Mucosa of stomach (tissue), 1 donor: ENCODE results near the gene PRCC.

Experiments used
- H3K27me3 ChIP-seq: one replicate; pipeline ENCODE4 v1.7.0; 2013; ENCODE audit warnings: mild to moderate bottlenecking, low read length; ENCODE audit not compliant: control insufficient read depth, insufficient read depth
- H3K36me3 ChIP-seq: one replicate; pipeline ENCODE4 v1.7.0; 2013; ENCODE audit warnings: low read length; ENCODE audit not compliant: control insufficient read depth, insufficient read depth
- H3K4me1 ChIP-seq: one replicate; pipeline ENCODE4 v1.7.0; 2013; ENCODE audit warnings: mild to moderate bottlenecking, low read length; ENCODE audit not compliant: control insufficient read depth, insufficient read depth
- H3K4me3 ChIP-seq: one replicate; pipeline ENCODE4 v1.7.0; 2013; ENCODE audit warnings: low read length
- H3K9ac ChIP-seq: one replicate; pipeline ENCODE4 v1.7.0; 2013; ENCODE audit warnings: mild to moderate bottlenecking, low read length, moderate library complexity
- H3K9me3 ChIP-seq: one replicate; pipeline ENCODE4 v1.7.0; 2013; ENCODE audit warnings: mild to moderate bottlenecking, low read length, moderate library complexity; ENCODE audit not compliant: control insufficient read depth
- donor health status: Pancreatic carcinoma.

The PRCC gene

GRCh38 chr1:156746728-156747631 lies 20.4 kb upstream of the PRCC start:
- Histone ChIP-seq H3K9ac (peak overlapping the region; percentile 92), H3K4me3 (peak overlapping the region; percentile 82), H3K27me3 (no peaks in the 10 kb centered on the region), H3K36me3 (peaks cover 7% of the 10 kb centered on the region), H3K9me3 (no peaks in the 10 kb centered on the region), H3K4me1 (peaks cover 49% of the 10 kb centered on the region)

GRCh38 chr1:156747742-156748669 lies 19.3 kb upstream of the PRCC start:
- no peaks in the 10 kb centered on the region for H3K9me3 ChIP-seq
- H3K27me3 ChIP-seq = no peaks in the 10 kb centered on the region
- peak overlapping the region; percentile 39 for H3K4me3 ChIP-seq
- H3K4me1 ChIP-seq = peaks cover 49% of the 10 kb centered on the region
- H3K36me3 ChIP-seq = peaks cover 7% of the 10 kb centered on the region
- peak overlapping the region; percentile 92 for H3K9ac ChIP-seq

GRCh38 chr1:156748670-156749418 lies 18.5 kb upstream of the PRCC start:
- H3K9ac ChIP-seq = peak overlapping the region; percentile 92
- peaks cover 7% of the 10 kb centered on the region for H3K36me3 ChIP-seq
- H3K4me1 ChIP-seq = peaks cover 49% of the 10 kb centered on the region
- H3K27me3 ChIP-seq = no peaks in the 10 kb centered on the region
- peak overlapping the region; percentile 39 for H3K4me3 ChIP-seq
- no peaks in the 10 kb centered on the region for H3K9me3 ChIP-seq

GRCh38 chr1:156749419-156750118 lies 17.8 kb upstream of the PRCC start:
- H3K36me3 ChIP-seq = peaks cover 7% of the 10 kb centered on the region
- H3K9ac ChIP-seq = peak overlapping the region; percentile 92
- no peaks in the 10 kb centered on the region for H3K27me3 ChIP-seq
- H3K4me3 ChIP-seq = peak overlapping the region; percentile 39
- peaks cover 49% of the 10 kb centered on the region for H3K4me1 ChIP-seq
- H3K9me3 ChIP-seq = no peaks in the 10 kb centered on the region

GRCh38 chr1:156750191-156750672 lies 17.1 kb upstream of the PRCC start:
- Histone ChIP-seq H3K4me3 (peak overlapping the region; percentile 39), H3K36me3 (peaks cover under 1% of the 10 kb centered on the region), H3K9me3 (no peaks in the 10 kb centered on the region), H3K9ac (peak overlapping the region; percentile 92), H3K27me3 (no peaks in the 10 kb centered on the region), H3K4me1 (peaks cover 48% of the 10 kb centered on the region)

GRCh38 chr1:156750711-156751450 lies 16.5 kb upstream of the PRCC start:
- Histone ChIP-seq H3K36me3 (no peaks in the 10 kb centered on the region), H3K9ac (peak overlapping the region; percentile 92), H3K4me3 (peak overlapping the region; percentile 39), H3K4me1 (peaks cover 42% of the 10 kb centered on the region), H3K9me3 (no peaks in the 10 kb centered on the region), H3K27me3 (no peaks in the 10 kb centered on the region)

GRCh38 chr1:156751451-156751756 lies 15.9 kb upstream of the PRCC start, which contains the start of gene HDGF:
TSS of gene HDGF (minus strand) at chr1:156751675. CDS start at chr1:156751429, 246 bp downstream.
- peak within 1 kb of the TSS; percentile 61 for H3K4me3 ChIP-seq
- H3K9me3 ChIP-seq = no peaks in the 10 kb centered on the region
- H3K27me3 ChIP-seq = no peaks in the 10 kb centered on the region
- H3K9ac ChIP-seq = peak within 1 kb of the TSS; percentile 93
- H3K36me3 ChIP-seq = no peaks in the 10 kb centered on the region
- peaks cover 37% of the 10 kb centered on the region for H3K4me1 ChIP-seq

GRCh38 chr1:156751757-156752481 lies 15.4 kb upstream of the PRCC start:
- Histone ChIP-seq H3K4me3 (peak overlapping the region; percentile 61), H3K4me1 (peaks cover 33% of the 10 kb centered on the region)

GRCh38 chr1:156752843-156753482 lies 14.4 kb upstream of the PRCC start:
- H3K4me1 ChIP-seq = peaks cover 24% of the 10 kb centered on the region
- H3K4me3 ChIP-seq = no peak overlapping the region
- H3K9ac ChIP-seq = no peak overlapping the region

More at GRCh38 chr1:156751757-156752481, 15.4 kb upstream of the PRCC start:
- H3K27me3 ChIP-seq = no peaks in the 10 kb centered on the region
- H3K36me3 ChIP-seq = no peaks in the 10 kb centered on the region
- no peaks in the 10 kb centered on the region for H3K9me3 ChIP-seq
- H3K9ac ChIP-seq = peak overlapping the region; percentile 93

GRCh38 chr1:156754219-156754618 lies 13.1 kb upstream of the PRCC start:
- Histone ChIP-seq H3K36me3 (no peaks in the 10 kb centered on the region), H3K27me3 (no peaks in the 10 kb centered on the region), H3K4me1 (peaks cover 11% of the 10 kb centered on the region), H3K4me3 (no peak overlapping the region), H3K9ac (no peak overlapping the region), H3K9me3 (no peaks in the 10 kb centered on the region)

More at GRCh38 chr1:156752843-156753482, 14.4 kb upstream of the PRCC start:
- Histone ChIP-seq H3K27me3 (no peaks in the 10 kb centered on the region), H3K9me3 (no peaks in the 10 kb centered on the region), H3K36me3 (no peaks in the 10 kb centered on the region)
